Measurements from ENCODE around the gene MACIR.

Gene MACIR

DNA sequence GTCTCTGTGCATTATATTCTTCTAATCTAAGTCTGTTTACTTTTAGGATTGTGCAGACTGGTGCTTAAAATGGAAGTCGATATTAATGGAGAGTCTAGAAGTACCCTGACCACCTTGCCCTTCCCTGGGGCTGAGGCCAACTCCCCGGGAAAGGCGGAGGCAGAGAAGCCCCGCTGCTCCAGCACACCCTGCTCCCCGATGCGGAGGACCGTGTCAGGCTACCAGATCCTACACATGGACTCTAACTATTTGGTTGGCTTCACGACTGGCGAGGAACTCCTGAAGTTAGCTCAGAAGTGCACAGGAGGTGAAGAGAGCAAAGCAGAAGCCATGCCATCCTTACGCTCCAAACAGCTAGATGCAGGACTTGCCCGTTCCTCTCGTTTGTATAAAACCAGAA is 17.3 kb downstream of the MACIR start:
- TF ChIP-seq CTCF (IDR thresholded peaks at IDR 0.05; ENCODE audit: control extremely low read depth, extremely low read depth, low read depth, missing control alignments): no peak
- no peak for DNase-seq (ENCODE audit: extremely low spot score)
- ChIA-PET POLR2A (no interaction called here), CTCF (interaction anchor here (0.9 to 1.3 kb wide), 2 partner anchors 14 to 51 kb away, joined by 4 to 5 read pairs; no protein-coding TSS in a partner anchor)

GRCh38 chr5:103280967-103281366 is 22.4 kb downstream of the MACIR start:
- no peak for DNase-seq (ENCODE audit: extremely low spot score)
- ChIA-PET CTCF (interaction anchor here (1.0 to 1.1 kb wide), 2 partner anchors 10 to 13 kb away, joined by 3 read pairs; no protein-coding TSS in a partner anchor), POLR2A (no interaction called here)
- TF ChIP-seq CTCF (IDR thresholded peaks at IDR 0.05; ENCODE audit: control extremely low read depth, extremely low read depth, low read depth, missing control alignments): no peak

GRCh38 chr5:103283120-103283519 is 24.6 kb downstream of the MACIR start:
- DNase-seq (ENCODE audit: extremely low spot score): no peak
- CTCF ChIA-PET: no interaction called here
- no peak for TF ChIP-seq CTCF (IDR thresholded peaks at IDR 0.05; ENCODE audit: control extremely low read depth, extremely low read depth, low read depth, missing control alignments)
- POLR2A ChIA-PET: no interaction called here

DNA sequence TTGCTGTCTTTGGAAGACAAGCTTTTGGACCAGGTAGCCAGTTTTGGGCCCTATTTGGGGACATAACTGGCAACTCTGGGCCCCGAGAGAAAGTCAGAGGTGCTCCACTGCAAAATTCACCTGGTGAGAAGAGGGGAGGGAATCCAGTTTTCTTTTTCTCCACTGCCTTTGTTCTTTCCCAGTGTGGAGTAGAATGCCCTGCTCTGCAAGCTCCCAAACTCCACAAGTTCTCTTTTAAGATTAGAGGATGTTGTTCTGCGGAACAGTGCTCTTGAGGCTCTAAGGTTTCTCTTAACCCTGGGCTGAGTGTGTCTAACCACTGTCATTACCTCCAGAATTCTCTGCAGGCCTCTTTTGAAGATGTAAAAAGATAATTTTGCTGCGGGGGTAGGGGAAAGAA is 25.3 kb downstream of the MACIR start:
- ChIA-PET CTCF (interaction anchor here (1.8 kb wide), 1 partner anchor 10 kb away, joined by 3 read pairs; no protein-coding TSS in a partner anchor), POLR2A (no interaction called here)
- DNase-seq (ENCODE audit: extremely low spot score): no peak
- no peak for TF ChIP-seq CTCF (IDR thresholded peaks at IDR 0.05; ENCODE audit: control extremely low read depth, extremely low read depth, low read depth, missing control alignments)

DNA sequence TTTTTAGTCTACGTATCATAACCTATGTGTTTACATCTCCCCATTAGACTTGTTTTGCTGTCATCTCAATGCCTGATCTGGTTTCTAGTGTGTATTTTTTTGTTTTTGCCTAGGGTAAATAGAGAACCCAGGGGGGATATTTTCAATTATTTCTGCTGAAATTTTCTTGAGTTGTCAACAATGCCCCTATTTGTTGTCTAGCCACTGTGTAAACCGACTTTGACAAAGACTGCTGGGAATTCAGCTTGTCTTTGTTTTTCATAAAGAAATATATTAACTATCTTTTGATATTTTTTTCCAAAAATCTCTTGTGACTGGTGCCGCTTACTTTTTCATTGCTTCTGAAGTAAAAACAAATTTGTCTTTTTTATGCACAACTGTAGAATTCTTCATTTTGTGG is 28.1 kb downstream of the MACIR start:
- TF ChIP-seq CTCF (IDR thresholded peaks at IDR 0.05; ENCODE audit: control extremely low read depth, extremely low read depth, low read depth, missing control alignments): no peak
- DNase-seq (ENCODE audit: extremely low spot score): no peak
- ChIA-PET CTCF (interaction anchor here (1.2 kb wide), 1 partner anchor 14 kb away, joined by 4 read pairs; no protein-coding TSS in a partner anchor), POLR2A (no interaction called here)

- ChIA-PET POLR2A (no interaction called here), CTCF (interaction anchor here (1.1 kb wide), 1 partner anchor 12 kb away, joined by 3 read pairs; no protein-coding TSS in a partner anchor)
- TF ChIP-seq CTCF (IDR thresholded peaks at IDR 0.05; ENCODE audit: control extremely low read depth, extremely low read depth, low read depth, missing control alignments): no peak
- DNase-seq (ENCODE audit: extremely low spot score): no peak
These were observed 30.5 kb downstream of the MACIR start for GRCh38 chr5:103289024-103289423.

- no peak for DNase-seq (ENCODE audit: extremely low spot score)
- POLR2A ChIA-PET: no interaction called here
- CTCF ChIA-PET: no interaction called here
- no peak for TF ChIP-seq CTCF (IDR thresholded peaks at IDR 0.05; ENCODE audit: control extremely low read depth, extremely low read depth, low read depth, missing control alignments)
These were observed 32.3 kb downstream of the MACIR start for GRCh38 chr5:103290846-103291245.

Measured in GM10248 (cell line).